ENCODE results near the gene TESPA1. TPM values are rescaled to one million over a fixed set of nuclear protein-coding genes. Genes with fewer than 3 reads are reported as not detected.

Gene TESPA1
- total and polyA plus RNA-seq, 2 of the 4 experiments (the other 2 are of a cell fraction): not detected

- Histone ChIP-seq H3K9me3 (ENCODE audit: control insufficient read depth, insufficient read depth, low read length) (no peaks in the 10 kb centered on the region), H2BK20ac (ENCODE audit: low read depth, low read length) (no peak overlapping the region), H2BK5ac (ENCODE audit: low read depth, low read length, poor library complexity, severe bottlenecking) (no peak overlapping the region), H4K20me1 (ENCODE audit: insufficient read depth, low read length) (no peaks in the 10 kb centered on the region), H3K9ac (ENCODE audit: low read depth, low read length) (no peak overlapping the region), H3K27ac (ENCODE audit: insufficient read depth, low read length) (no peak overlapping the region), H3K27me3 (ENCODE audit: control insufficient read depth, insufficient read depth, low read length) (no peaks in the 10 kb centered on the region), H3K4me2 (ENCODE audit: low read depth, low read length) (no peak overlapping the region), H2AK5ac (ENCODE audit: low read depth, low read length) (no peak overlapping the region), H3K23ac (ENCODE audit: low read depth, low read length) (no peak overlapping the region), H4K8ac (ENCODE audit: low read depth in 2 of 2, low read length in 2 of 2) (no peak overlapping the region), H4K91ac (ENCODE audit: insufficient read depth, low read depth, low read length) (no peak overlapping the region), H3K79me1 (ENCODE audit: low read depth in 1 of 2, low read length in 2 of 2) (no peaks in the 10 kb centered on the region), H4K5ac (ENCODE audit: low read depth, low read length) (no peak overlapping the region), H3K4me1 (ENCODE audit: control insufficient read depth, insufficient read depth, low read length) (no peaks in the 10 kb centered on the region; the same call in 1 of the 2 replicates), H2BK120ac (ENCODE audit: low read depth, low read length) (no peak overlapping the region), H3K36me3 (ENCODE audit: control insufficient read depth, insufficient read depth, low read length) (no peaks in the 10 kb centered on the region), H3K4ac (ENCODE audit: low read depth, low read length) (no peak overlapping the region), H3K9me1 (ENCODE audit: insufficient read depth, low read length) (no peaks in the 10 kb centered on the region), H3K14ac (replicated peaks; ENCODE audit: low read depth, low read length) (no peak overlapping the region), H2AK9ac (replicated peaks; ENCODE audit: low read depth, low read length, poor library complexity) (no peak overlapping the region), H2AFZ (replicated peaks; ENCODE audit: low read length, poor library complexity) (no peak overlapping the region), H2BK15ac (ENCODE audit: low read depth, low read length) (0 out of 3 replicates have a peak overlapping the region, but pooled peaks have one; percentile 21), H3K4me3 (ENCODE audit: insufficient read depth, low read depth, low read length) (no peak overlapping the region), H3K18ac (ENCODE audit: low read depth, low read length) (no peak overlapping the region), H3K56ac (ENCODE audit: extremely low read depth, insufficient read depth, low read length) (no peak overlapping the region)
- TF ChIP-seq MAFK (IDR thresholded peaks at IDR 0.05; ENCODE audit: low read depth, low read length): no peak
- no peak for TF ChIP-seq RCOR1 (IDR thresholded peaks at IDR 0.05; ENCODE audit: insufficient replicate concordance, low read length)
- TF ChIP-seq SMC3 (IDR thresholded peaks at IDR 0.05; ENCODE audit: low read depth, low read length): no peak
- no peak for TF ChIP-seq POLR2A (IDR thresholded peaks at IDR 0.05; ENCODE audit: low read depth, low read length)
- TF ChIP-seq, protein P1, sequence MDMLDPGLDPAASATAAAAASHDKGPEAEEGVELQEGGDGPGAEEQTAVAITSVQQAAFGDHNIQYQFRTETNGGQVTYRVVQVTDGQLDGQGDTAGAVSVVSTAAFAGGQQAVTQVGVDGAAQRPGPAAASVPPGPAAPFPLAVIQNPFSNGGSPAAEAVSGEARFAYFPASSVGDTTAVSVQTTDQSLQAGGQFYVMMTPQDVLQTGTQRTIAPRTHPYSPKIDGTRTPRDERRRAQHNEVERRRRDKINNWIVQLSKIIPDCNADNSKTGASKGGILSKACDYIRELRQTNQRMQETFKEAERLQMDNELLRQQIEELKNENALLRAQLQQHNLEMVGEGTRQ (IDR thresholded peaks at IDR 0.05; ENCODE audit: low read depth, low read length): no peak
- TF ChIP-seq MAZ (IDR thresholded peaks at IDR 0.05; ENCODE audit: borderline replicate concordance, low read depth, low read length): no peak
- TF ChIP-seq, protein P2, sequence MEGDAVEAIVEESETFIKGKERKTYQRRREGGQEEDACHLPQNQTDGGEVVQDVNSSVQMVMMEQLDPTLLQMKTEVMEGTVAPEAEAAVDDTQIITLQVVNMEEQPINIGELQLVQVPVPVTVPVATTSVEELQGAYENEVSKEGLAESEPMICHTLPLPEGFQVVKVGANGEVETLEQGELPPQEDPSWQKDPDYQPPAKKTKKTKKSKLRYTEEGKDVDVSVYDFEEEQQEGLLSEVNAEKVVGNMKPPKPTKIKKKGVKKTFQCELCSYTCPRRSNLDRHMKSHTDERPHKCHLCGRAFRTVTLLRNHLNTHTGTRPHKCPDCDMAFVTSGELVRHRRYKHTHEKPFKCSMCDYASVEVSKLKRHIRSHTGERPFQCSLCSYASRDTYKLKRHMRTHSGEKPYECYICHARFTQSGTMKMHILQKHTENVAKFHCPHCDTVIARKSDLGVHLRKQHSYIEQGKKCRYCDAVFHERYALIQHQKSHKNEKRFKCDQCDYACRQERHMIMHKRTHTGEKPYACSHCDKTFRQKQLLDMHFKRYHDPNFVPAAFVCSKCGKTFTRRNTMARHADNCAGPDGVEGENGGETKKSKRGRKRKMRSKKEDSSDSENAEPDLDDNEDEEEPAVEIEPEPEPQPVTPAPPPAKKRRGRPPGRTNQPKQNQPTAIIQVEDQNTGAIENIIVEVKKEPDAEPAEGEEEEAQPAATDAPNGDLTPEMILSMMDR (conservative IDR thresholded peaks at IDR 0.05; ENCODE audit: low read depth, low read length): no peak
- TF ChIP-seq, protein P3, sequence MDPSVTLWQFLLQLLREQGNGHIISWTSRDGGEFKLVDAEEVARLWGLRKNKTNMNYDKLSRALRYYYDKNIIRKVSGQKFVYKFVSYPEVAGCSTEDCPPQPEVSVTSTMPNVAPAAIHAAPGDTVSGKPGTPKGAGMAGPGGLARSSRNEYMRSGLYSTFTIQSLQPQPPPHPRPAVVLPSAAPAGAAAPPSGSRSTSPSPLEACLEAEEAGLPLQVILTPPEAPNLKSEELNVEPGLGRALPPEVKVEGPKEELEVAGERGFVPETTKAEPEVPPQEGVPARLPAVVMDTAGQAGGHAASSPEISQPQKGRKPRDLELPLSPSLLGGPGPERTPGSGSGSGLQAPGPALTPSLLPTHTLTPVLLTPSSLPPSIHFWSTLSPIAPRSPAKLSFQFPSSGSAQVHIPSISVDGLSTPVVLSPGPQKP (IDR thresholded peaks at IDR 0.05; ENCODE audit: borderline replicate concordance, low read depth, low read length): no peak
- TF ChIP-seq BHLHE40 (IDR thresholded peaks at IDR 0.05; ENCODE audit: low read depth, low read length): no peak
- TF ChIP-seq CHD1 (IDR thresholded peaks at IDR 0.05; ENCODE audit: low read depth, low read length): no peak
- intact Hi-C loops (cut with micrococcal nuclease) (no loop called here), dilution Hi-C loops (cut with HindIII; ENCODE audit: low sequenced_read_pairs, unreplicated experiment) (no loop called here), in situ Hi-C loops (cut with MboI; ENCODE audit: low sequenced_read_pairs) (no loop called here)
- BruUV-seq (replicated peaks): no TSS peak
- no peak for DNase-seq
- CTCF ChIA-PET: no interaction called here
- WGBS, 2 experiments (ENCODE audit: extremely low coverage in 2 of 2, insufficient read length in 1 of 2): no CpG with 5 or more reads among the region's 2 CpGs
- no peak for ATAC-seq (ENCODE audit: low read depth)
- POLR2A ChIA-PET (ENCODE audit: unreplicated experiment): no interaction called here
These were observed 46.6 kb downstream of the TESPA1 start for GRCh38 chr12:54937929-54938328.

All from IMR-90 (cell line).